PC-9 (cell line): ENCODE results near the gene FMC1. TPM values are rescaled to one million over a fixed set of nuclear protein-coding genes. Genes with fewer than 3 reads are reported as not detected.
A peak's percentile ranks its signal among the peaks of the same experiment; 100 is the strongest.

ENCODE experiments used
- BruUV-seq: library from RNA; stranded (reverse); fragments of 400-500 nt; replicated peaks from 2 replicates; lab custom pipeline; 2021; lab: Mats Ljungman, UMichigan
- CTCF ChIA-PET: fragments of 300-600 bp; sonication (Branson Sonifier 250); formaldehyde crosslinking; loops from one replicate; lab custom pipeline; 2022; ENCODE audit warnings: antibody characterized with exemption; lab: Charles Lee
- POLR2A ChIA-PET: fragments of 300-600 bp; sonication (Branson Sonifier 250); formaldehyde crosslinking; loops from one replicate; lab custom pipeline; 2022; ENCODE audit warnings: antibody characterized with exemption; ENCODE audit not compliant: unreplicated experiment; lab: Charles Lee
- DNase-seq, 2 experiments: peaks; one replicate each; pipeline versions ENCODE4 v3.0.0 to v3.0.0-alpha.2; 2015 to 2022; ENCODE audit warnings: mixed read lengths in 1 of 2
- H2AFZ ChIP-seq: fragments of 200-600 bp; sonication (generic); 2 replicates; pipeline ENCODE4 v1.8.1; 2017; ENCODE audit warnings: antibody characterized with exemption
- H3F3A ChIP-seq: fragments of 200-600 bp; sonication (generic); 2 replicates; pipeline ENCODE4 v1.8.1; 2017; ENCODE audit warnings: antibody characterized with exemption, mild to moderate bottlenecking, low read depth; ENCODE audit not compliant: insufficient read depth
- H3K27ac ChIP-seq: fragments of 200-600 bp; sonication (generic); 2 replicates; pipeline ENCODE4 v1.6.1; 2016; ENCODE audit warnings: mixed run types
- H3K27me3 ChIP-seq: fragments of 200-600 bp; sonication (generic); 2 replicates; pipeline ENCODE4 v1.6.1; 2016; ENCODE audit warnings: low read depth, mixed run types; ENCODE audit not compliant: insufficient read depth
- H3K36me3 ChIP-seq: fragments of 200-600 bp; sonication (generic); 2 replicates; pipeline ENCODE4 v1.6.1; 2016; ENCODE audit warnings: low read depth, mixed run types
- H3K4me1 ChIP-seq: fragments of 200-600 bp; sonication (generic); replicated peaks from 2 replicates; pipeline ENCODE4 v1.6.1; 2016; ENCODE audit warnings: mixed run types; ENCODE audit not compliant: insufficient read depth
- H3K4me2 ChIP-seq: fragments of 200-600 bp; sonication (generic); 2 replicates; pipeline ENCODE4 v1.6.1; 2017; ENCODE audit warnings: mixed run types
- H3K4me3 ChIP-seq: fragments of 200-600 bp; sonication (generic); 2 replicates; pipeline ENCODE4 v1.6.1; 2016; ENCODE audit warnings: mixed run types
- H3K79me2 ChIP-seq: fragments of 200-600 bp; sonication (generic); 2 replicates; pipeline ENCODE4 v1.6.1; 2017; ENCODE audit warnings: low read depth, mixed run types
- H3K9me2 ChIP-seq: fragments of 200-600 bp; sonication (generic); 2 replicates; pipeline ENCODE4 v1.8.1; 2017; ENCODE audit warnings: mild to moderate bottlenecking; ENCODE audit not compliant: insufficient read depth
- H3K9me3 ChIP-seq: fragments of 200-600 bp; sonication (generic); 2 replicates; pipeline ENCODE4 v1.8.1; 2016; ENCODE audit warnings: low read depth; ENCODE audit not compliant: insufficient read depth
- H4K20me1 ChIP-seq: fragments of 200-600 bp; sonication (generic); 2 replicates; pipeline ENCODE4 v1.8.1; 2017; ENCODE audit not compliant: insufficient read depth
- CTCF ChIP-seq: fragments of 200-600 bp; sonication (generic); conservative IDR thresholded peaks from 2 replicates; pipeline ENCODE4 v1.6.1; 2017; ENCODE audit warnings: mixed run types, antibody characterized with exemption, mild to moderate bottlenecking, moderate library complexity
- EZH2 ChIP-seq: fragments of 200-600 bp; sonication (generic); IDR thresholded peaks from 2 replicates; pipeline ENCODE4 v1.8.0; 2017; ENCODE audit warnings: antibody characterized with exemption, low read depth
- intact Hi-C: fragments of 100-400 bp; cut with micrococcal nuclease; formaldehyde crosslinking; loops from one replicate; pipeline ENCODE4 v1.10.0; 2022; ENCODE audit not compliant: unreplicated experiment
- total RNA-seq: library from RNA; stranded (reverse); gene quantifications from 2 replicates; pipeline ENCODE4 v1.2.3, GENCODE V29; 2021

Gene FMC1
- total RNA-seq, 1 experiment from 2014 or later = 12.5 TPM

- H4K20me1 ChIP-seq = no peaks in the 10 kb centered on the region
- peak in 1 of 2 experiments; percentile 36 for DNase-seq
- no peaks in the 10 kb centered on the region for H3K9me3 ChIP-seq
- H3K9me2 ChIP-seq = no peaks in the 10 kb centered on the region
- peaks cover 3% of the 10 kb centered on the region; the same call in 1 of the 2 replicates for H3K79me2 ChIP-seq
- H3K4me2 ChIP-seq = no peak overlapping the region
- no peaks in the 10 kb centered on the region for H3K36me3 ChIP-seq
- no TSS peak for BruUV-seq
- ChIA-PET CTCF (no interaction called here), POLR2A (no interaction called here)
- H3F3A ChIP-seq = 0 out of 2 replicates have a peak, but pooled peaks cover 5% of the 10 kb centered on the region
- intact Hi-C loops = no loop called here
- H3K4me1 ChIP-seq = no peaks in the 10 kb centered on the region
- H3K27me3 ChIP-seq = no peaks in the 10 kb centered on the region
- H3K4me3 ChIP-seq = no peak overlapping the region
- no peak overlapping the region for H2AFZ ChIP-seq
- no peak for TF ChIP-seq CTCF
- TF ChIP-seq EZH2 = no peak
- H3K27ac ChIP-seq = no peak overlapping the region
Observed at GRCh38 chr7:139328375-139328774, 12.8 kb upstream of the FMC1 start.

- no peaks in the 10 kb centered on the region for H4K20me1 ChIP-seq
- H3K4me1 ChIP-seq = no peaks in the 10 kb centered on the region
- BruUV-seq = no TSS peak
- H3K4me3 ChIP-seq = no peak overlapping the region
- TF ChIP-seq EZH2 (no peak), CTCF (no peak)
- no peak overlapping the region for H3K4me2 ChIP-seq
- ChIA-PET CTCF (no interaction called here), POLR2A (no interaction called here)
- H3F3A ChIP-seq = 0 out of 2 replicates have a peak, but pooled peaks cover 5% of the 10 kb centered on the region
- H3K9me2 ChIP-seq = no peaks in the 10 kb centered on the region
- H3K79me2 ChIP-seq = no peaks in the 10 kb centered on the region
- no peaks in the 10 kb centered on the region for H3K9me3 ChIP-seq
- H3K27ac ChIP-seq = no peak overlapping the region
- no peaks in the 10 kb centered on the region for H3K27me3 ChIP-seq
- intact Hi-C loops = no loop called here
- no peak overlapping the region for H2AFZ ChIP-seq
- no peak for DNase-seq
- no peaks in the 10 kb centered on the region for H3K36me3 ChIP-seq
Observed at GRCh38 chr7:139329119-139329518, 12.0 kb upstream of the FMC1 start.

- Histone ChIP-seq H3K4me2 (no peak overlapping the region), H3F3A (0 out of 2 replicates have a peak, but pooled peaks cover 5% of the 10 kb centered on the region), H2AFZ (no peak overlapping the region), H3K4me3 (no peak overlapping the region), H3K9me3 (no peaks in the 10 kb centered on the region), H3K79me2 (no peaks in the 10 kb centered on the region), H3K27me3 (no peaks in the 10 kb centered on the region), H3K36me3 (no peaks in the 10 kb centered on the region), H4K20me1 (no peaks in the 10 kb centered on the region), H3K4me1 (no peaks in the 10 kb centered on the region), H3K9me2 (no peaks in the 10 kb centered on the region), H3K27ac (no peak overlapping the region)
- POLR2A ChIA-PET = interaction anchor here (0.6 kb wide), 1 partner anchor 1083 kb away, joined by 6 read pairs; no protein-coding TSS in a partner anchor
- TF ChIP-seq CTCF (no peak), EZH2 (no peak)
- BruUV-seq = no TSS peak
- intact Hi-C loops = no loop called here
- CTCF ChIA-PET = no interaction called here
- no peak for DNase-seq
Observed at GRCh38 chr7:139330333-139331030, 10.7 kb upstream of the FMC1 start.
